OCI-LY3 (cell line): ENCODE results near the gene MERTK.

Experiments
- H2AFZ ChIP-seq: fragments of 200-600, 300-600 bp; shearing (Covaris generic); 2 replicates; pipeline ENCODE4 v1.6.0; 2014; ENCODE audit warnings: antibody characterized with exemption, low read depth, low read length
- H3K27ac ChIP-seq: fragments of 200-600, 300-600 bp; sonication (generic); 2 replicates; pipeline ENCODE4 v1.5.1; 2014; ENCODE audit warnings: mild to moderate bottlenecking, low read length, moderate library complexity, mixed read lengths
- H3K27me3 ChIP-seq: fragments of 200-600, 300-600 bp; sonication (generic); 2 replicates; pipeline ENCODE4 v1.6.1; 2014; ENCODE audit warnings: low read depth, low read length, mixed read lengths
- H3K36me3 ChIP-seq: fragments of 200-600, 300-600 bp; sonication (generic); replicated peaks from 2 replicates; pipeline ENCODE3; 2014; ENCODE audit warnings: low read depth, low read length, mixed read lengths
- H3K4me1 ChIP-seq: fragments of 300-600, 200-600 bp; sonication (generic); 2 replicates; pipeline ENCODE4 v1.6.1; 2014; ENCODE audit warnings: low read length, mixed read lengths
- H3K4me2 ChIP-seq: fragments of 200-600, 300-600 bp; sonication (generic); 2 replicates; pipeline ENCODE4 v1.6.1; 2014; ENCODE audit warnings: low read length, mixed read lengths
- H3K4me3 ChIP-seq: fragments of 300-600, 200-600 bp; sonication (generic); 2 replicates; pipeline ENCODE4 v1.5.1; 2014; ENCODE audit warnings: antibody characterized with exemption, mild to moderate bottlenecking, low read length, moderate library complexity
- H3K79me2 ChIP-seq: fragments of 300-600, 200-600 bp; shearing (Covaris generic); 2 replicates; pipeline ENCODE4 v1.6.1; 2014; ENCODE audit warnings: mild to moderate bottlenecking, low read length, mixed read lengths
- H3K9ac ChIP-seq: fragments of 300-600, 200-600 bp; shearing (Covaris generic); 2 replicates; pipeline ENCODE4 v1.6.0; 2014; ENCODE audit warnings: mild to moderate bottlenecking, low read length, moderate library complexity
- H3K9me3 ChIP-seq: fragments of 200-600, 300-600 bp; shearing (Covaris generic); 2 replicates; pipeline ENCODE4 v1.6.1; 2014; ENCODE audit warnings: low read length, mixed read lengths; ENCODE audit not compliant: insufficient read depth
- H4K20me1 ChIP-seq: fragments of 200-600, 300-600 bp; sonication (generic); 2 replicates; pipeline ENCODE4 v1.6.1; 2016; ENCODE audit warnings: low read length, mixed read lengths; ENCODE audit not compliant: insufficient read depth
- CTCF ChIP-seq: fragments of 200-600, 300-600 bp; sonication (generic); IDR thresholded peaks from 2 replicates; pipeline ENCODE4 v1.5.1; 2014; ENCODE audit warnings: antibody characterized with exemption, low read length, low read depth
- EZH2phosphoT487 ChIP-seq: fragments of 200-600 bp; shearing (Covaris generic); IDR thresholded peaks from 2 replicates; pipeline ENCODE4 v1.6.1; 2018; ENCODE audit warnings: antibody characterized with exemption, mixed run types, low read depth

Gene MERTK

GRCh38 chr2:112018846-112019245 lies 120.4 kb downstream of the MERTK start:
- Histone ChIP-seq H4K20me1 (no peaks in the 10 kb centered on the region), H3K79me2 (no peaks in the 10 kb centered on the region), H3K36me3 (no peaks in the 10 kb centered on the region), H2AFZ (no peak overlapping the region), H3K4me2 (no peak overlapping the region), H3K4me3 (no peak overlapping the region), H3K9ac (no peak overlapping the region), H3K27me3 (peaks cover 29% of the 10 kb centered on the region), H3K4me1 (no peaks in the 10 kb centered on the region), H3K27ac (no peak overlapping the region), H3K9me3 (no peaks in the 10 kb centered on the region)
- TF ChIP-seq CTCF, result no peak
- no peak for TF ChIP-seq EZH2phosphoT487

GRCh38 chr2:112019569-112019982 lies 121.2 kb downstream of the MERTK start:
- H2AFZ ChIP-seq, result no peak overlapping the region
- peaks cover 29% of the 10 kb centered on the region for H3K27me3 ChIP-seq
- no peaks in the 10 kb centered on the region for H4K20me1 ChIP-seq
- H3K36me3 ChIP-seq, result no peaks in the 10 kb centered on the region
- H3K4me2 ChIP-seq, result no peak overlapping the region
- no peaks in the 10 kb centered on the region for H3K4me1 ChIP-seq
- H3K9ac ChIP-seq, result no peak overlapping the region
- TF ChIP-seq CTCF, result no peak
- TF ChIP-seq EZH2phosphoT487, result no peak
- H3K27ac ChIP-seq, result no peak overlapping the region
- no peaks in the 10 kb centered on the region for H3K79me2 ChIP-seq
- no peak overlapping the region for H3K4me3 ChIP-seq
- H3K9me3 ChIP-seq, result no peaks in the 10 kb centered on the region

- Histone ChIP-seq H3K27ac (no peak overlapping the region), H3K36me3 (no peaks in the 10 kb centered on the region)
Measured at GRCh38 chr2:112020561-112020960, 122.2 kb downstream of the MERTK start.

GRCh38 chr2:112021290-112021689 lies 122.9 kb downstream of the MERTK start:
- Histone ChIP-seq H2AFZ (no peak overlapping the region), H3K36me3 (no peaks in the 10 kb centered on the region), H3K4me3 (no peak overlapping the region), H3K9me3 (no peaks in the 10 kb centered on the region), H3K27me3 (peaks cover 26% of the 10 kb centered on the region), H3K4me1 (no peaks in the 10 kb centered on the region), H3K79me2 (no peaks in the 10 kb centered on the region), H3K27ac (no peak overlapping the region), H3K4me2 (no peak overlapping the region), H4K20me1 (no peaks in the 10 kb centered on the region), H3K9ac (no peak overlapping the region)
- no peak for TF ChIP-seq CTCF
- TF ChIP-seq EZH2phosphoT487, result no peak

More at GRCh38 chr2:112020561-112020960, 122.2 kb downstream of the MERTK start:
- H3K27me3 ChIP-seq, result peaks cover 29% of the 10 kb centered on the region
- no peaks in the 10 kb centered on the region for H3K4me1 ChIP-seq
- no peak overlapping the region for H3K4me2 ChIP-seq
- no peaks in the 10 kb centered on the region for H4K20me1 ChIP-seq
- TF ChIP-seq EZH2phosphoT487 (no peak), CTCF (no peak)
- H3K9me3 ChIP-seq, result no peaks in the 10 kb centered on the region
- H3K79me2 ChIP-seq, result no peaks in the 10 kb centered on the region
- H3K4me3 ChIP-seq, result no peak overlapping the region
- H2AFZ ChIP-seq, result no peak overlapping the region
- H3K9ac ChIP-seq, result no peak overlapping the region
